ENCODE measurements around the gene GPR63. TPM values are rescaled to one million over a fixed set of nuclear protein-coding genes. Genes with fewer than 3 reads are reported as not detected.

GPR63 gene
- total and polyA plus RNA-seq, 4 donors, result 0.03 to 0.14 (median 0.08) TPM; not detected in 1

- TF ChIP-seq REST (IDR thresholded peaks at IDR 0.05) (no peak), TAF1 (conservative IDR thresholded peaks at IDR 0.05) (no peak)
- TF ChIP-seq, protein P1, sequence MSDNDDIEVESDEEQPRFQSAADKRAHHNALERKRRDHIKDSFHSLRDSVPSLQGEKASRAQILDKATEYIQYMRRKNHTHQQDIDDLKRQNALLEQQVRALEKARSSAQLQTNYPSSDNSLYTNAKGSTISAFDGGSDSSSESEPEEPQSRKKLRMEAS (IDR thresholded peaks at IDR 0.05), result no peak
- H3K9ac ChIP-seq (ENCODE audit: low read depth in 1 of 2, low read length in 2 of 2), result no peak overlapping the region
- no peak overlapping the region for H3K4me3 ChIP-seq (ENCODE audit: low read depth in 1 of 3, low read length in 3 of 3)
- no peak for DNase-seq (ENCODE audit: low spot score)
- H3K9me3 ChIP-seq (ENCODE audit: control insufficient read depth in 4 of 4, low read length in 3 of 4), result no peaks in the 10 kb centered on the region
- H3K27ac ChIP-seq (ENCODE audit: low read depth in 1 of 2, low read length in 2 of 2), result no peak overlapping the region
- 90% methylated on average over 2 of the region's 2 CpGs for WGBS
- H3K36me3 ChIP-seq (ENCODE audit: control insufficient read depth in 4 of 4, insufficient read depth in 3 of 4, low read depth in 1 of 4, low read length in 3 of 4), result no peaks in the 10 kb centered on the region
- peaks cover 3 to 7% (median 5%) of the 10 kb centered on the region in 4 donors for H3K27me3 ChIP-seq (ENCODE audit: control insufficient read depth in 4 of 4, insufficient read depth in 4 of 4, low read length in 3 of 4)
- peaks cover 5 to 15% (median 10%) of the 10 kb centered on the region in 4 donors for H3K4me1 ChIP-seq (ENCODE audit: control insufficient read depth in 4 of 4, insufficient read depth in 4 of 4, low read length in 3 of 4)
Measured at GRCh38 chr6:96834070-96834469, 3.2 kb downstream of the GPR63 start.

DNA sequence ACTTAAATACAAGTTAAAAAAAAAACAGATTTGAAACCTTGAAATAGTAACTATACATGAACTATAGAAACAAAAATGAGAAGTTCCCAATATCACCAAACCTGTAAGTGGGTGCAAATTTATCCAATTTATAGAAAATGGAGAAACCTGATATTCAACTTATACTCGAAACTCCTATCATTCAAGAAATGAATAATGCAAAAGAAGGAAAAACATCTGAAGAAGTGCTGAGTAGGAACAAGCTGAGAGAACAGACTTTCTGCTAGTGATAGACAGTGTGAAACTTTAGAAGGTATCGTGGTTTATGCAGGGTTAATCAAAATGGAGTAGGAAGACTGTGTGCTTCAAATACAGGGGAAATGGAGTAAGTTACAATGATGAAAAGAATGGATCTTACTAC, 4.5 kb downstream of the GPR63 start:
- Histone ChIP-seq H3K4me3 (ENCODE audit: low read depth in 1 of 3, low read length in 3 of 3) (no peak overlapping the region), H3K36me3 (ENCODE audit: control insufficient read depth in 4 of 4, insufficient read depth in 3 of 4, low read depth in 1 of 4, low read length in 3 of 4) (no peaks in the 10 kb centered on the region), H3K9me3 (ENCODE audit: control insufficient read depth in 4 of 4, low read length in 3 of 4) (no peaks in the 10 kb centered on the region), H3K27ac (ENCODE audit: low read depth in 1 of 2, low read length in 2 of 2) (no peak overlapping the region), H3K27me3 (ENCODE audit: control insufficient read depth in 4 of 4, insufficient read depth in 4 of 4, low read length in 3 of 4) (peaks cover 0 to 7% (median 5%) of the 10 kb centered on the region in 4 donors), H3K9ac (ENCODE audit: low read depth in 1 of 2, low read length in 2 of 2) (no peak overlapping the region), H3K4me1 (ENCODE audit: control insufficient read depth in 4 of 4, insufficient read depth in 4 of 4, low read length in 3 of 4) (peaks cover 3 to 14% (median 9%) of the 10 kb centered on the region in 4 donors)
- 75% methylated on average over 2 of the region's 2 CpGs for WGBS
- DNase-seq (ENCODE audit: low spot score), result no peak
- TF ChIP-seq, protein P1 (IDR thresholded peaks at IDR 0.05), result no peak
- TF ChIP-seq SP1 (IDR thresholded peaks at IDR 0.05) (no peak), NR2F2 (IDR thresholded peaks at IDR 0.05) (no peak), YY1 (IDR thresholded peaks at IDR 0.05) (no peak), JUND (IDR thresholded peaks at IDR 0.05) (no peak), TAF1 (conservative IDR thresholded peaks at IDR 0.05) (no peak), RAD21 (IDR thresholded peaks at IDR 0.05) (no peak), REST (IDR thresholded peaks at IDR 0.05) (no peak), ATF3 (IDR thresholded peaks at IDR 0.05) (no peak), HNF4G (IDR thresholded peaks at IDR 0.05) (no peak), GABPA (IDR thresholded peaks at IDR 0.05 in 1 of 2, conservative IDR thresholded peaks at IDR 0.05 in 1 of 2) (no peak), FOXA2 (IDR thresholded peaks at IDR 0.05) (no peak), HNF4A (conservative IDR thresholded peaks at IDR 0.05) (no peak)
